GM10248 (cell line): ENCODE data around the gene NKD2.

Source experiments
- CTCF ChIA-PET: fragments of 300-600 bp; sonication (Branson Sonifier 250); formaldehyde crosslinking; extraction: SDS; loops from one replicate; lab custom pipeline; 2021; ENCODE audit warnings: antibody characterized with exemption; lab: Yijun Ruan, JAX
- POLR2A ChIA-PET: fragments of 350-650 bp; sonication (Branson Sonifier 250); formaldehyde crosslinking; extraction: SDS; loops from one replicate; lab custom pipeline; 2020; ENCODE audit warnings: antibody characterized with exemption; lab: Yijun Ruan, JAX
- DNase-seq: peaks from one replicate; pipeline ENCODE4 v3.0.0; 2012; ENCODE audit errors: extremely low spot score
- TF ChIP-seq, protein P1 (sequence below): IDR thresholded peaks from 2 replicates; pipeline ENCODE4 v1.5.1; 2012; ENCODE audit warnings: mild to moderate bottlenecking, low read depth; ENCODE audit errors: extremely low read depth, missing control alignments, control extremely low read depth

NKD2 gene

GRCh38 chr5:1031306-1031959 is 22.8 kb downstream of the NKD2 start:
- ChIA-PET CTCF (interaction anchor here (1.9 kb wide), 1 partner anchor 12 kb away, joined by 10 read pairs; no protein-coding TSS in a partner anchor), POLR2A (no interaction called here)
- DNase-seq = no peak
- TF ChIP-seq, protein P1, sequence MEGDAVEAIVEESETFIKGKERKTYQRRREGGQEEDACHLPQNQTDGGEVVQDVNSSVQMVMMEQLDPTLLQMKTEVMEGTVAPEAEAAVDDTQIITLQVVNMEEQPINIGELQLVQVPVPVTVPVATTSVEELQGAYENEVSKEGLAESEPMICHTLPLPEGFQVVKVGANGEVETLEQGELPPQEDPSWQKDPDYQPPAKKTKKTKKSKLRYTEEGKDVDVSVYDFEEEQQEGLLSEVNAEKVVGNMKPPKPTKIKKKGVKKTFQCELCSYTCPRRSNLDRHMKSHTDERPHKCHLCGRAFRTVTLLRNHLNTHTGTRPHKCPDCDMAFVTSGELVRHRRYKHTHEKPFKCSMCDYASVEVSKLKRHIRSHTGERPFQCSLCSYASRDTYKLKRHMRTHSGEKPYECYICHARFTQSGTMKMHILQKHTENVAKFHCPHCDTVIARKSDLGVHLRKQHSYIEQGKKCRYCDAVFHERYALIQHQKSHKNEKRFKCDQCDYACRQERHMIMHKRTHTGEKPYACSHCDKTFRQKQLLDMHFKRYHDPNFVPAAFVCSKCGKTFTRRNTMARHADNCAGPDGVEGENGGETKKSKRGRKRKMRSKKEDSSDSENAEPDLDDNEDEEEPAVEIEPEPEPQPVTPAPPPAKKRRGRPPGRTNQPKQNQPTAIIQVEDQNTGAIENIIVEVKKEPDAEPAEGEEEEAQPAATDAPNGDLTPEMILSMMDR = no peak

GRCh38 chr5:1032011-1032410 is 23.4 kb downstream of the NKD2 start:
- DNase-seq = no peak
- TF ChIP-seq, protein P1 = no peak
- CTCF ChIA-PET = no interaction called here
- POLR2A ChIA-PET = no interaction called here

- TF ChIP-seq, protein P1 = no peak
- POLR2A ChIA-PET = no interaction called here
- CTCF ChIA-PET = no interaction called here
- DNase-seq = no peak
These were observed 24.0 kb downstream of the NKD2 start for GRCh38 chr5:1032551-1033027.

- DNase-seq = no peak
- ChIA-PET POLR2A (no interaction called here), CTCF (no interaction called here)
- TF ChIP-seq, protein P1 = no peak
These were observed 24.6 kb downstream of the NKD2 start for GRCh38 chr5:1033178-1033577.

- ChIA-PET CTCF (no interaction called here), POLR2A (no interaction called here)
- TF ChIP-seq, protein P1 = no peak
- DNase-seq = no peak
These were observed 25.2 kb downstream of the NKD2 start for GRCh38 chr5:1033606-1034420.

DNA sequence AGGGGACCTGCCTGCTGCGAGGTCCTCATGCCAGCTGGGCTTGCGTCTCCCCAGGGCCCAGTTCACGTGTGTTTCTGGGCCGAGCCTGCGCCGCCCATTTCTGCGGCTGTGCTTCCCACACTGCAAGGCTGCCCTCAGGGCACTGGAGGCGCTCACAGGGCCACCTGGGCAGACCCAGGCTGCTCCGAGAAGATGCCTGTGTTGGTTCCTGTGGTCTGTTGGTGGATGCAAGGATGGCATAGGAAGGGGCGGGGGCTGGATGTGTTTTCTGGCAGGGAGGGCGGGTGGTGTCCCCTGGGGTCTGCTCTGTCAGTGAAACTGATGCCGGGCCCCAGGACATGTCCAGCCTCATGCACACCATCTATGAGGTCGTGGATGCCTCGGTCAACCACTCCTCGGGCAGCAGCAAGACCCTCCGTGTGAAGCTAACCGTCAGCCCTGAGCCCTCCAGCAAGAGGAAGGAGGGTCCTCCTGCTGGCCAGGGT is 25.9 kb downstream of the NKD2 start:
- CTCF ChIA-PET = no interaction called here
- TF ChIP-seq, protein P1 = no peak
- POLR2A ChIA-PET = no interaction called here
- DNase-seq = no peak
